A549 (cell line): Measurements from ENCODE around the gene FKBP6. TPM values are rescaled to one million over a fixed set of nuclear protein-coding genes. Genes with fewer than 3 reads are reported as not detected.
"Not testable (repeated sequence)": the region's sequence is repeated elsewhere in the genome, so short reads cannot be mapped to it uniquely, and the experiment has no call there.

Source experiments
- ATAC-seq, 2 experiments: fragments of 200-7000 bp in 1 of 2; fragments of >200 bp in 1 of 2; cut with Nextera tagmentation in 1 of 2; cut with Tn5 transposase in 1 of 2; 3 replicates each; pipeline versions ENCODE4 v1.8.0 to v1.9.1; 2018 to 2020; ENCODE audit warnings: mild to moderate bottlenecking in 1 of 2, moderate library complexity in 1 of 2
- CTCF ChIA-PET: fragments of 300-600 bp; sonication (Branson Sonifier 250); formaldehyde crosslinking; extraction: SDS; loops from one replicate; lab custom pipeline; 2021; ENCODE audit warnings: antibody characterized with exemption, inconsistent platforms; lab: Yijun Ruan, JAX
- POLR2A ChIA-PET: fragments of 350-600 bp; formaldehyde crosslinking; extraction: SDS; loops from one replicate; lab custom pipeline; 2021; ENCODE audit warnings: antibody characterized with exemption, inconsistent platforms; lab: Yijun Ruan, JAX
- DNase-seq, 2 experiments: peaks; one replicate each; pipeline versions ENCODE4 v3.0.0 to v3.0.0-alpha.2; 2011 to 2016; ENCODE audit warnings: low read depth in 1 of 2, low spot score in 1 of 2
- FAIRE-seq: peaks from 2 replicates; lab custom pipeline; 2011; peaks lifted over from hg19 to GRCh38; lab: Jason Lieb, UNC
- H3K27ac ChIP-seq, 2 experiments: fragments of >200 bp; sonication (Bioruptor Twin); formaldehyde crosslinking; 3 replicates each; pipeline ENCODE4 v1.5.1; 2016 to 2017
- H3K4me1 ChIP-seq: fragments of >200 bp; sonication (Bioruptor Twin); formaldehyde crosslinking; 3 replicates; pipeline ENCODE4 v1.6.1; 2016
- H3K4me2 ChIP-seq: fragments of >200 bp; sonication (Bioruptor Twin); formaldehyde crosslinking; 3 replicates; pipeline ENCODE4 v1.6.1; 2016
- H3K4me3 ChIP-seq: fragments of >200 bp; sonication (Bioruptor Twin); formaldehyde crosslinking; 3 replicates; pipeline ENCODE4 v1.5.1; 2016
- H3K9me3 ChIP-seq: fragments of >200 bp; sonication (Bioruptor Twin); formaldehyde crosslinking; 3 replicates; pipeline ENCODE4 v1.6.1; 2016
- BCL3 ChIP-seq: fragments of >200 bp; sonication (Bioruptor Twin); formaldehyde crosslinking; IDR thresholded peaks from 3 replicates; pipeline ENCODE4 v1.6.1; 2016
- CBX2 ChIP-seq: fragments of 200-600 bp; sonication (generic); IDR thresholded peaks from 2 replicates; pipeline ENCODE4 v1.6.1; 2016; ENCODE audit warnings: low read depth, mild to moderate bottlenecking, borderline replicate concordance
- CEBPB ChIP-seq, 2 experiments: fragments of >200 bp in 1 of 2; sonication (Bioruptor Twin) in 1 of 2; formaldehyde crosslinking in 1 of 2; IDR thresholded peaks; 2 replicates each; pipeline ENCODE4 v1.6.1; 2012 to 2016
- EHF ChIP-seq: fragments of 250-450 bp; sonication (Bioruptor Pico); IDR thresholded peaks from 2 replicates; pipeline ENCODE4 v1.5.0; 2020; ENCODE audit warnings: mild to moderate bottlenecking
- EP300 ChIP-seq, 2 experiments: fragments of >200 bp; sonication (Bioruptor Twin); formaldehyde crosslinking; IDR thresholded peaks; 2 replicates in 1 of 2; 3 replicates in 1 of 2; pipeline ENCODE4 v1.6.1; 2016 to 2017
- FOSB ChIP-seq: fragments of 250-450 bp; sonication (Bioruptor Pico); IDR thresholded peaks from 2 replicates; pipeline ENCODE4 v1.5.0; 2020; ENCODE audit warnings: mild to moderate bottlenecking, moderate library complexity
- FOXS1 ChIP-seq: fragments of 250-450 bp; sonication (Bioruptor Pico); IDR thresholded peaks from 2 replicates; pipeline ENCODE4 v1.5.0; 2020; ENCODE audit warnings: mild to moderate bottlenecking, moderate library complexity
- GATA3 ChIP-seq: IDR thresholded peaks from 2 replicates; pipeline ENCODE4 v1.6.1; 2012; ENCODE audit warnings: borderline replicate concordance
- HOXA7 ChIP-seq: fragments of 250-450 bp; sonication (Bioruptor Pico); IDR thresholded peaks from 2 replicates; pipeline ENCODE4 v1.5.0; 2020; ENCODE audit warnings: mild to moderate bottlenecking, moderate library complexity
- KDM1A ChIP-seq: fragments of 200-600 bp; sonication (generic); IDR thresholded peaks from 2 replicates; pipeline ENCODE4 v1.6.1; 2016; ENCODE audit warnings: low read depth, mild to moderate bottlenecking
- KDM5A ChIP-seq: fragments of 200-600 bp; sonication (generic); IDR thresholded peaks from 2 replicates; pipeline ENCODE4 v1.6.1; 2016; ENCODE audit warnings: antibody characterized with exemption, mild to moderate bottlenecking
- MAFK ChIP-seq: fragments of 450-650 bp; IDR thresholded peaks from 2 replicates; pipeline ENCODE4 v1.6.1; 2014; ENCODE audit not compliant: partially characterized antibody
- MYC ChIP-seq: IDR thresholded peaks from 2 replicates; pipeline ENCODE4 v1.6.1; 2012; ENCODE audit warnings: mild to moderate bottlenecking, inconsistent platforms, low read length, improper control_type of control experiment, borderline replicate concordance
- NFE2L2 ChIP-seq: fragments of 150-350 bp; conservative IDR thresholded peaks from 2 replicates; pipeline ENCODE4 v1.6.1; 2014; ENCODE audit warnings: low read length
- PHF8 ChIP-seq: fragments of 200-600 bp; sonication (generic); IDR thresholded peaks from 2 replicates; pipeline ENCODE4 v1.6.1; 2016; ENCODE audit warnings: low read depth, mild to moderate bottlenecking, antibody characterized with exemption, moderate library complexity, borderline replicate concordance
- POLR2AphosphoS2 ChIP-seq: conservative IDR thresholded peaks from 2 replicates; pipeline ENCODE4 v1.6.1; 2012; ENCODE audit warnings: low read length, improper control_type of control experiment, inconsistent platforms
- RARB ChIP-seq: fragments of 250-450 bp; sonication (Bioruptor Pico); IDR thresholded peaks from 2 replicates; pipeline ENCODE4 v1.8.0; 2021; ENCODE audit warnings: mild to moderate bottlenecking, moderate library complexity
- RCOR1 ChIP-seq: fragments of 150-350 bp; IDR thresholded peaks from 2 replicates; pipeline ENCODE4 v1.6.1; 2014; ENCODE audit warnings: antibody characterized with exemption, low read length, low read depth
- RNF2 ChIP-seq: fragments of 200-600 bp; sonication (generic); IDR thresholded peaks from 2 replicates; pipeline ENCODE4 v1.6.1; 2016; ENCODE audit warnings: low read depth, mild to moderate bottlenecking, antibody characterized with exemption, moderate library complexity, borderline replicate concordance
- SREBF2 ChIP-seq: fragments of 450-650 bp; IDR thresholded peaks from 2 replicates; pipeline ENCODE4 v1.6.1; 2014; ENCODE audit warnings: mild to moderate bottlenecking, moderate library complexity
- ZNF302 ChIP-seq: fragments of 250-450 bp; sonication (Bioruptor Pico); IDR thresholded peaks from 2 replicates; pipeline ENCODE4 v1.9.0; 2021; ENCODE audit warnings: inconsistent platforms, mild to moderate bottlenecking, moderate library complexity
- WGBS: methylation state at CpG from one replicate; pipeline ENCODE4 v1.1.6; 2017; ENCODE audit errors: missing lambda C conversion rate; 5-methylcytosine and 5-hydroxymethylcytosine counted together
- polyA plus RNA-seq, 4 experiments: library from polyadenylated mRNA; depleted of rRNA in 3 of 4; stranded (reverse); fragments of >200 nt; fragmentation: RNase III in 1 of 4; extraction: RNeasy Plus Mini Kit Qiagen cat#74134 plus additional on column Dnase treatment in 1 of 4; gene quantifications; 2 replicates in 3 of 4; 3 replicates in 1 of 4; pipeline ENCODE4 v1.2.3, GENCODE V29; 2011 to 2017
- TF ChIP-seq, protein P1 (sequence below): IDR thresholded peaks from 2 replicates; pipeline ENCODE4 v1.6.1; 2012
- TF ChIP-seq, protein P2 (sequence below): fragments of 250-450 bp; sonication (Bioruptor Pico); IDR thresholded peaks from 2 replicates; pipeline ENCODE4 v1.5.0; 2021; ENCODE audit warnings: mild to moderate bottlenecking, moderate library complexity, borderline replicate concordance

FKBP6 gene
- polyA plus RNA-seq, 2 of the 4 experiments (the other 2 are of a cell fraction) = 0.04 TPM; not detected in 1

DNA sequence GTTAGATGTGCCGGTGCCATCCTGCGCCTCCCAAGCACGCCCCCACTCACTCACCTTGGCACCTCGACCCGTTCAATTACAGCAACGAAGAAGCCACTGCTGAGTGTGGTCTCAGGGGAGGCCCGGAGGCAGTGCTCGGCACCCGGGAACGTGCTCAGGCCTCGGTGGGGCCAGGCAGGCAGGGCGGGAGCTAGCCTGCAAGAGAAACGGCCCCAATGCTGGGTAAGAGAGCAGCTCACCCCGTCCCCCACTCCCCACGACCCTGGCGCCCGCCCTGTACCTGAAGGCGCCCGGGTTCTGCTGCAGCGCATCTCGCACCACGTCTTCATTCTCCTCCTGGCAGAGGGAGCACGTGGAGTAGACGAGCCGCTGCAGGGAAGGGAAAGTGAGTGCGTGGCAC lies 24.4 kb upstream of the FKBP6 start (continued):
- TF ChIP-seq FOXS1 (CRISPR knock-in tag) (no peak), FOSB (CRISPR knock-in tag) (no peak), MAFK (no peak), CEBPB (IDR thresholded peaks at IDR 0.05) (no peak), ZNF302 (CRISPR knock-in tag) (no peak)
- TF ChIP-seq, protein P1, sequence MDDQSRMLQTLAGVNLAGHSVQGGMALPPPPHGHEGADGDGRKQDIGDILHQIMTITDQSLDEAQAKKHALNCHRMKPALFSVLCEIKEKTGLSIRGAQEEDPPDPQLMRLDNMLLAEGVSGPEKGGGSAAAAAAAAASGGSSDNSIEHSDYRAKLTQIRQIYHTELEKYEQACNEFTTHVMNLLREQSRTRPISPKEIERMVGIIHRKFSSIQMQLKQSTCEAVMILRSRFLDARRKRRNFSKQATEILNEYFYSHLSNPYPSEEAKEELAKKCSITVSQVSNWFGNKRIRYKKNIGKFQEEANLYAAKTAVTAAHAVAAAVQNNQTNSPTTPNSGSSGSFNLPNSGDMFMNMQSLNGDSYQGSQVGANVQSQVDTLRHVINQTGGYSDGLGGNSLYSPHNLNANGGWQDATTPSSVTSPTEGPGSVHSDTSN = no peak

- POLR2A ChIA-PET = no interaction called here
- whole genome bisulfite sequencing = 95% methylated on average over 8 of the region's 14 CpGs
- peaks cover 7% of the 10 kb centered on the region; the same call in 2 of the 3 replicates for H3K4me1 ChIP-seq
Observed at GRCh38 chr7:73304071-73304470, 23.9 kb upstream of the FKBP6 start.

DNA sequence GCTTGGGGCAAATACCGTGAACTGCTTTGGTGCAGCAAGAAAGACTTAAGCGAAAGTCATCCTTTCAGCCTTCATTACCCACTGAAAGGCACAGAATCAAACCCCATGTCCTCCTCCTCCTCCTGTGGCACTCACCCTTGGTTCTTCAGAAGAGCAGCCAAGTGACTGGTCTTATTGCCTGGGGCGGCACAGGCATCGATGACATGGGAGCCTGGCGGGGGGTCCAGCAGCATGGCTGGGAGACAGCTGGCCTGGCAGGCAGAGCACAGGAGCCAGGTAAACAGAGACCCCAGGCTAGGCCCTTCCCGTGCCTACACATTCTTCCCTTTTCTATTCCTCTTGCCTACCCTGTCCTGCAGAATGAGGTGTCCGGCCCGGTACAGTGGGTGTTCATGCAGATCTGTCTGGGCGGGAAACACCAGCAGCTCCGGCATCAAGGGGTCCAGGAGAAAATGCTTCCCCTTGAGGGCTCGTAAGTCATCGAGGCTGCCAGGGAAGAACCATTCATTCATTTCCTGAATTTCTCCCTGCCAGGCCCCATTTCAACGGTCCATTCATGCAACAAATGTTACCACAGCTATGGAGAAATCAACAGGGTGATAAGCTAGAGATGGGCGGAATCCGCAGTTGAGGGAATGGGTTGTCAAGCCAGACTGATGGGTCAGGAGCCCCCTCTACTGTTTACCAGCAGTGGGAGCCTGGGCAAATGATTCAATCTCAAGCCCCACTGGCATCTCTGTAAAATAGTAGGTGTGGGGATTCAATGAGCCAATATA lies 23.2 kb upstream of the FKBP6 start:
- not testable (repeated sequence) for FAIRE-seq

More at GRCh38 chr7:73304071-73304470, 23.9 kb upstream of the FKBP6 start:
- DNase-seq (no peak), FAIRE-seq (no peak), ATAC-seq (no peak)
- H3K27ac ChIP-seq = no peak overlapping the region
- H3K9me3 ChIP-seq = no peaks in the 10 kb centered on the region
- no peak overlapping the region for H3K4me2 ChIP-seq
- no peak for TF ChIP-seq GATA3
- no peak overlapping the region for H3K4me3 ChIP-seq
- CTCF ChIA-PET = no interaction called here

GRCh38 chr7:73307436-73307835 lies 20.5 kb upstream of the FKBP6 start:
- Histone ChIP-seq H3K4me3 (peak overlapping the region; percentile 77), H3K4me1 (peaks cover 11% of the 10 kb centered on the region; the same call in 2 of the 3 replicates), H3K4me2 (peak overlapping the region; percentile 87), H3K9me3 (no peaks in the 10 kb centered on the region), H3K27ac (0 out of 6 replicates have a peak overlapping the region, but pooled peaks of 1 of the 2 experiments have one; percentile 83)
- ChIA-PET CTCF (interaction anchor here (1.2 kb wide), 1 partner anchor 144 kb away, joined by 3 read pairs; no protein-coding TSS in a partner anchor), POLR2A (no interaction called here)
- no peak for TF ChIP-seq SREBF2
- no peak for TF ChIP-seq CEBPB (IDR thresholded peaks at IDR 0.05)
- TF ChIP-seq RNF2 = no peak
- TF ChIP-seq, protein P2, sequence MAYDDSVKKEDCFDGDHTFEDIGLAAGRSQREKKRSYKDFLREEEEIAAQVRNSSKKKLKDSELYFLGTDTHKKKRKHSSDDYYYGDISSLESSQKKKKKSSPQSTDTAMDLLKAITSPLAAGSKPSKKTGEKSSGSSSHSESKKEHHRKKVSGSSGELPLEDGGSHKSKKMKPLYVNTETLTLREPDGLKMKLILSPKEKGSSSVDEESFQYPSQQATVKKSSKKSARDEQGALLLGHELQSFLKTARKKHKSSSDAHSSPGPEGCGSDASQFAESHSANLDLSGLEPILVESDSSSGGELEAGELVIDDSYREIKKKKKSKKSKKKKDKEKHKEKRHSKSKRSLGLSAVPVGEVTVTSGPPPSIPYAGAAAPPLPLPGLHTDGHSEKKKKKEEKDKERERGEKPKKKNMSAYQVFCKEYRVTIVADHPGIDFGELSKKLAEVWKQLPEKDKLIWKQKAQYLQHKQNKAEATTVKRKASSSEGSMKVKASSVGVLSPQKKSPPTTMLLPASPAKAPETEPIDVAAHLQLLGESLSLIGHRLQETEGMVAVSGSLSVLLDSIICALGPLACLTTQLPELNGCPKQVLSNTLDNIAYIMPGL (CRISPR knock-in tag) = no peak
- no peak for TF ChIP-seq RCOR1
- TF ChIP-seq MYC = no peak
- TF ChIP-seq KDM5A = no peak
- no peak for TF ChIP-seq POLR2AphosphoS2
- TF ChIP-seq NFE2L2 = no peak
- TF ChIP-seq FOSB (CRISPR knock-in tag) = no peak
- no peak for TF ChIP-seq KDM1A
- no peak for TF ChIP-seq PHF8
- no peak for TF ChIP-seq CBX2
- no peak for TF ChIP-seq ZNF302 (CRISPR knock-in tag)
- TF ChIP-seq RARB (CRISPR knock-in tag) = no peak
- TF ChIP-seq HOXA7 (CRISPR knock-in tag) = no peak
- TF ChIP-seq BCL3 = no peak
- no peak for TF ChIP-seq EHF
- no peak for TF ChIP-seq EP300 (IDR thresholded peaks at IDR 0.05)
- DNase-seq = no peak
- 96% methylated on average over 12 of the region's 13 CpGs for WGBS
- no peak for ATAC-seq
- no peak for FAIRE-seq

More for the DNA sequence above, 23.2 kb upstream of the FKBP6 start:
- POLR2A ChIA-PET, CTCF ChIA-PET, DNase-seq, ATAC-seq, H3K9me3 ChIP-seq, H3K27ac ChIP-seq, H3K4me3 ChIP-seq, H3K4me2 ChIP-seq: not testable (repeated sequence)
- H3K4me1 ChIP-seq = peaks cover 11% of the 10 kb centered on the region; the same call in 2 of the 3 replicates
- 91% methylated on average over 11 of the region's 15 CpGs for WGBS
